Measurements from ENCODE around the gene TMED9. TPM values are rescaled to one million over a fixed set of nuclear protein-coding genes. Genes with fewer than 3 reads are reported as not detected.

TMED9 gene
- total RNA-seq, 1 experiment from 2014 or later, result 156 TPM

GRCh38 chr5:177611446-177612214, 19.6 kb downstream of the TMED9 start:
- no CpG with 5 or more reads among the region's 15 CpGs for WGBS (ENCODE audit: extremely low coverage, insufficient read length, low lambda C conversion rate)
- Histone ChIP-seq H3K79me2 (ENCODE audit: insufficient read depth, low read length) (no peaks in the 10 kb centered on the region), H3K79me1 (ENCODE audit: insufficient read depth, low read depth, low read length, poor library complexity, severe bottlenecking) (no peaks in the 10 kb centered on the region), H3T11ph (ENCODE audit: low read length) (no peak overlapping the region), H3K23ac (ENCODE audit: insufficient read length, low read depth, low read length) (no peak overlapping the region), H3K9me3 (ENCODE audit: control insufficient read depth, low read depth, low read length) (no peaks in the 10 kb centered on the region), H3K4me1 (ENCODE audit: insufficient read depth, low read length) (no peaks in the 10 kb centered on the region; the same call in 1 of the 2 replicates), H3K27ac (ENCODE audit: insufficient read length, low read depth, low read length) (no peak overlapping the region), H4K20me1 (ENCODE audit: control insufficient read depth, insufficient read depth, insufficient read length) (no peaks in the 10 kb centered on the region), H3K4ac (ENCODE audit: low read depth, low read length) (no peak overlapping the region), H2BK120ac (ENCODE audit: low read depth, low read length, poor library complexity, severe bottlenecking) (no peak overlapping the region), H4K5ac (ENCODE audit: insufficient read length, low read depth, low read length) (no peak overlapping the region), H2AK5ac (ENCODE audit: insufficient read length, low read length) (no peak overlapping the region), H3K14ac (ENCODE audit: insufficient read depth, low read length) (no peak overlapping the region), H2BK15ac (ENCODE audit: low read depth, low read length) (no peak overlapping the region), H2BK5ac (ENCODE audit: insufficient read length, low read length) (no peak overlapping the region), H3K27me3 (ENCODE audit: insufficient read depth, low read length) (no peaks in the 10 kb centered on the region), H3K56ac (ENCODE audit: insufficient read length, low read depth, low read length) (no peak overlapping the region), H2BK20ac (ENCODE audit: low read depth, low read length, poor library complexity, severe bottlenecking) (no peak overlapping the region), H3K23me2 (ENCODE audit: insufficient read length, low read depth, low read length, poor library complexity, severe bottlenecking) (no peaks in the 10 kb centered on the region), H2BK12ac (ENCODE audit: insufficient read length, low read depth, low read length) (no peak overlapping the region), H3K18ac (ENCODE audit: insufficient read length, low read depth, low read length) (no peak overlapping the region), H2AFZ (ENCODE audit: low read length) (no peak overlapping the region), H3K4me2 (ENCODE audit: insufficient read depth, insufficient read length, low read length) (no peak overlapping the region), H4K8ac (replicated peaks; ENCODE audit: insufficient read length, low read depth, low read length) (no peak overlapping the region), H4K91ac (ENCODE audit: insufficient read length, low read depth, low read length) (no peak overlapping the region), H3K9ac (ENCODE audit: extremely low read depth, insufficient read length, low read length) (no peak overlapping the region)
- no peak for TF ChIP-seq CTCF (conservative IDR thresholded peaks at IDR 0.05)
- Mint-ChIP-seq H3K27ac (peak overlapping the region in 1 of 3 experiments; percentile 35; a peak in 2 of 7 replicates), H3K9me3 (no peaks in the 10 kb centered on the region), H3K4me3 (no peak overlapping the region), H3K27me3 (ENCODE audit: low read depth) (no peaks in the 10 kb centered on the region), H3K4me1 (peaks cover 13 to 17% of the 10 kb centered on the region in 2 experiments), H3K36me3 (ENCODE audit: insufficient read depth in 1 of 3, low read depth in 3 of 3) (peaks cover 0 to 7% (median 4%) of the 10 kb centered on the region in 3 experiments; a peak in 3 of 7 replicates)
- no peak for DNase-seq
